H1 (cell line): ENCODE results near the gene UBC. TPM values are rescaled to one million over a fixed set of nuclear protein-coding genes. Genes with fewer than 3 reads are reported as not detected.

Experiments
- ASH2L ChIP-seq: fragments of 200-600, 300-600 bp; sonication (generic); IDR thresholded peaks from one replicate; pipeline ENCODE4 v1.7.1; 2017; ENCODE audit warnings: low read length
- BACH1 ChIP-seq: IDR thresholded peaks from 2 replicates; pipeline ENCODE4 v1.6.1; 2012; ENCODE audit warnings: low read length, improper control_type of control experiment
- CHD7 ChIP-seq: fragments of 300-600 bp; sonication (generic); IDR thresholded peaks from 2 replicates; pipeline ENCODE4 v1.7.1; 2012; ENCODE audit warnings: low read length, moderate library complexity, mild to moderate bottlenecking, inconsistent platforms; ENCODE audit not compliant: insufficient replicate concordance
- EP300 ChIP-seq, 2 experiments: IDR thresholded peaks; 1 replicate in 1 of 2; 2 replicates in 1 of 2; pipeline ENCODE4 v1.6.1; 2011 to 2012; ENCODE audit warnings: low read depth in 2 of 2, low read length in 2 of 2, mild to moderate bottlenecking in 2 of 2, borderline replicate concordance in 1 of 2, inconsistent platforms in 1 of 2, moderate library complexity in 1 of 2
- GABPA ChIP-seq: IDR thresholded peaks from 2 replicates; pipeline ENCODE4 v1.6.1; 2011; ENCODE audit warnings: mild to moderate bottlenecking, low read length, moderate library complexity, borderline replicate concordance; ENCODE audit not compliant: insufficient read depth
- HDAC6 ChIP-seq: IDR thresholded peaks from one replicate; pipeline ENCODE4 v1.7.1; 2012; ENCODE audit warnings: low read depth, mild to moderate bottlenecking, inconsistent platforms, low read length, moderate library complexity
- MAFK ChIP-seq: IDR thresholded peaks from 2 replicates; pipeline ENCODE4 v1.6.1; 2012; ENCODE audit warnings: low read depth, mild to moderate bottlenecking, improper control_type of control experiment, low read length
- RFX5 ChIP-seq: IDR thresholded peaks from 2 replicates; pipeline ENCODE4 v1.6.1; 2011; ENCODE audit warnings: low read depth, low read length, improper control_type of control experiment, borderline replicate concordance
- SIN3A ChIP-seq, 2 experiments: IDR thresholded peaks in 1 of 2; conservative IDR thresholded peaks in 1 of 2; 2 replicates each; pipeline ENCODE4 v1.6.1; 2011 to 2012; ENCODE audit warnings: low read length in 2 of 2, improper control_type of control experiment in 1 of 2, low read depth in 1 of 2, mild to moderate bottlenecking in 1 of 2
- TAF1 ChIP-seq: IDR thresholded peaks from 2 replicates; pipeline ENCODE4 v1.6.1; 2011; ENCODE audit warnings: mild to moderate bottlenecking, low read depth, low read length
- polyA plus RNA-seq, 7 experiments: library from polyadenylated mRNA; depleted of rRNA in 3 of 7; stranded (reverse) in 5 of 7; unstranded in 2 of 7; fragments of >200 nt in 5 of 7; fragments of 200-250 nt in 2 of 7; gene quantifications; 1 replicate in 5 of 7; 2 replicates in 1 of 7; 4 replicates in 1 of 7; pipeline versions ENCODE4 v1.2.1 to v1.2.3, GENCODE V29; 2011 to 2013; ENCODE audit warnings: missing spikeins in 2 of 7, mixed read lengths in 2 of 7
- total RNA-seq: library from RNA; stranded (reverse); fragmentation: NEBNext Ultra II Directional; extraction: Animal tissue kit (Norgen Biotek cat#: 25700); gene quantifications from 2 replicates; pipeline ENCODE4 v1.2.1, GENCODE V29; 2021

UBC gene
- total and polyA plus RNA-seq, 2 of the 8 experiments (the other 6 are each of a cell fraction or from before 2014, with no cell fraction given): 559 to 749 TPM

GRCh38 chr12:124939421-124940142 is 25.1 kb upstream of the UBC start (continued):
- TF ChIP-seq CHD7: no peak
- peak; percentile 4; the same call in 1 of the 2 replicates for TF ChIP-seq TAF1
- TF ChIP-seq SIN3A (conservative IDR thresholded peaks at IDR 0.05 in 1 of 2, IDR thresholded peaks at IDR 0.05 in 1 of 2; ENCODE audit: low read depth in 1 of 2, low read length in 2 of 2): 0 out of 4 replicates have a peak, but pooled peaks of 1 of the 2 experiments have one; percentile 19
- TF ChIP-seq MAFK: peak; percentile 71; the same call in 1 of the 2 replicates
- no peak for TF ChIP-seq GABPA
- TF ChIP-seq HDAC6: no peak
- no peak for TF ChIP-seq RFX5
- peak; percentile 100 for TF ChIP-seq ASH2L
- no peak for TF ChIP-seq BACH1
- no peak for TF ChIP-seq EP300 (IDR thresholded peaks at IDR 0.05; ENCODE audit: borderline replicate concordance in 1 of 2, low read depth in 2 of 2, low read length in 2 of 2)
